Measurements from ENCODE around the gene SLIT1.

Gene SLIT1

DNA sequence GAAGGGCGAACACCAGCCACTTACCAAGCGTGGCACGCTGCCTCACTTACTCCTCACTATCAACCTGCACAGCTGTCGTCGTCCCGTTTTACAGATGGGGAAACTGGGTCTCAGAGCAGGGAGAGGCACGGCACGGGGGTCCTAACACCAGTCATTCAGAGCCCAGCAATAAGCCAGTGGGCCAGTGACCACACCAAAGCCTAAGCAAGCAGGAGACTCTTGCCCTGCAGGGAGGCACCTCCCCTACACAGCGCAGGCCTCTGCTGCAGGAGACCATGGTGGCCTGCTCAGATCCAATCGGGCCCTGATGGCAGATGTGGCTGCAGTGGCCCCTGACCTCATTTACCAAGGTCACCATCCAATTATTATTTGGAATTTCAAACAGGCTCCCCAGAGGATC is 4.8 kb downstream of the SLIT1 start:
- H3K4me3 ChIP-seq = no peak overlapping the region
- H3K9ac ChIP-seq (ENCODE audit: insufficient read length) = no peak overlapping the region
- H3K36me3 ChIP-seq (ENCODE audit: insufficient read depth, low read length) = no peaks in the 10 kb centered on the region
- no peak overlapping the region for H3K27ac ChIP-seq
- H3K9me3 ChIP-seq (ENCODE audit: low read depth, low read length) = no peaks in the 10 kb centered on the region
- DNase-seq (ENCODE audit: low read depth, low spot score) = no peak
- TF ChIP-seq EZH2 (IDR thresholded peaks at IDR 0.05) (no peak), FOXP2 (optimal IDR thresholded peaks at IDR 0.05; ENCODE audit: control extremely low read depth, extremely low read length, insufficient read depth) (no peak), POLR2AphosphoS5 (IDR thresholded peaks at IDR 0.05; ENCODE audit: borderline replicate concordance, low read depth, low read length) (no peak)

DNA sequence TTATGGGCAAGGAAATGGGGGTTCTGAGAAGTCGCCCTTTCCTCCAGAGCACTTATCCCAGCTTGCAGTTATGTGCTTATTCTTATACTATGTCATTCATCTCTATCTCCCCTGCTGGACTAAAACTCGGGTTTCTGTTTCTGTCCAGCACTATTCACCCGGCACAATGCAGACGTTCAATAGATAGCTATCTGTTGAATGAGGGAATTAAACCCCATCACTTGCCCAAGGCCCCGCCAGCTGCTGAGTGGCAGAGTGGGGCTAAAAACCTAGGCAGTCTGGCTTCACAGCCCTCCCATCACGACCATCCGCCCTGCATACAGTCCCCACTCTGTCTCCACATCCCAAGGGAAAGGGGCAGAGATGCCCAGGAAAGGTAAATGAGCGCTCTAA is 5.4 kb downstream of the SLIT1 start:
- H3K36me3 ChIP-seq (ENCODE audit: insufficient read depth, low read length) = no peaks in the 10 kb centered on the region
- no peak overlapping the region for H3K27ac ChIP-seq
- TF ChIP-seq FOXP2 (optimal IDR thresholded peaks at IDR 0.05; ENCODE audit: control extremely low read depth, extremely low read length, insufficient read depth) = no peak
- TF ChIP-seq POLR2AphosphoS5 (IDR thresholded peaks at IDR 0.05; ENCODE audit: borderline replicate concordance, low read depth, low read length) = no peak
- TF ChIP-seq EZH2 (IDR thresholded peaks at IDR 0.05) = no peak
- no peak overlapping the region for H3K4me3 ChIP-seq
- H3K9me3 ChIP-seq (ENCODE audit: low read depth, low read length) = no peaks in the 10 kb centered on the region
- H3K9ac ChIP-seq (ENCODE audit: insufficient read length) = no peak overlapping the region
- no peak for DNase-seq (ENCODE audit: low read depth, low spot score)

DNA sequence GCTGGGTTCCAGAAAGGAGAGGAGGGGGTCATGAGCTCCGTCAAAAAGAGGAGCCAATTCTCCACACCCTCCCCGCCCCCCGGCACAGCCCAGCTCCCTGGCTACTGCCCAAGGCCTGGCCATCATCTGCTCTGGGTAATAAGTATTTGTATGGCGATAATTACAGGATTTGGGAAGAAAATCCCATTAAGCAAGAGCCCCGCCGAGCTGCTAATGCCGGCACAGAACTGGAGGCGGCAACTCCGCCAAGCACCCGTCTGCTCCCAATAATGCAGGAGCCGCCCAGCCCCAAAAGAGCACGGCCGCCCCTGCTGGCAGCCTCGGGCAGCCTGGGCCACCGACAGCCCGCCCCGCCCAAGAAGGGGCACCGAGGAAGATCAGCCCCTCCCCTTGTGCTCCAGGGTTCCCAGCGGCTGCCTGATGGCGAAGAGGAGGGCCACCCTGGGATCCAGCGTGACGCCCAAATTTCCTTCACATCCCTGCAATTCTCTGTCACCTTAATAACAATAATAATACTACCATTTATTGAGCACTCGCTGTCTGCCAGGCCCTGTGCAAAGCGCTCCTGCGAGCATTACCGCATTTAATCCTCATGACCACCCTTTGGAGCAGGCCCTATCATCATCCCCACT is 5.9 kb downstream of the SLIT1 start:
- no peak overlapping the region for H3K9ac ChIP-seq (ENCODE audit: insufficient read length)

DNA sequence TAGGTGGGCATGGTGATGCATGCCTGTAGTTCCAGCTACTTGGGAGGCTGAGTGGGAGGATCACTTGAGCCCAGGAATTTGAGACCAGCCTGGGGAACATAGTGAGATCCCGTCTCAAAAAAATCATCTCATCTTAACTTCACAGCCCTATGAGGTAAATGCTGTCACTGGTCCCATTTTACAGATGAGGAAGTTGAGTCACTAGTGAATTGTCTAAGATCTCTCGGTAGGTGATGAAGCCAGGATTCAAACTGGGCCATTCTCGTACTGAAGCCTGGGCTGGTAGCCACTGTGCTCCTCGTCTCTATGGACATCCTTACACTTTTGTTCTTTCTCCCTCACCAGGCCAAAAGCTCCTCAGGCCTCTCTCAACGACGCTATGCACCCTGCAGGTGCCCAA is 6.4 kb downstream of the SLIT1 start:
- H3K36me3 ChIP-seq (ENCODE audit: insufficient read depth, low read length) = no peaks in the 10 kb centered on the region
- TF ChIP-seq POLR2AphosphoS5 (IDR thresholded peaks at IDR 0.05; ENCODE audit: borderline replicate concordance, low read depth, low read length) (no peak), EZH2 (IDR thresholded peaks at IDR 0.05) (no peak), FOXP2 (optimal IDR thresholded peaks at IDR 0.05; ENCODE audit: control extremely low read depth, extremely low read length, insufficient read depth) (no peak)
- no peak overlapping the region for H3K4me3 ChIP-seq
- DNase-seq (ENCODE audit: low read depth, low spot score) = no peak
- H3K9ac ChIP-seq (ENCODE audit: insufficient read length) = no peak overlapping the region
- H3K27ac ChIP-seq = no peak overlapping the region
- H3K9me3 ChIP-seq (ENCODE audit: low read depth, low read length) = no peaks in the 10 kb centered on the region

More for the DNA sequence above, 5.9 kb downstream of the SLIT1 start:
- DNase-seq (ENCODE audit: low read depth, low spot score) = no peak
- no peak for TF ChIP-seq EZH2 (IDR thresholded peaks at IDR 0.05)
- TF ChIP-seq POLR2AphosphoS5 (IDR thresholded peaks at IDR 0.05; ENCODE audit: borderline replicate concordance, low read depth, low read length) = no peak
- TF ChIP-seq FOXP2 (optimal IDR thresholded peaks at IDR 0.05; ENCODE audit: control extremely low read depth, extremely low read length, insufficient read depth) = no peak
- H3K36me3 ChIP-seq (ENCODE audit: insufficient read depth, low read length) = no peaks in the 10 kb centered on the region
- no peaks in the 10 kb centered on the region for H3K9me3 ChIP-seq (ENCODE audit: low read depth, low read length)
- no peak overlapping the region for H3K27ac ChIP-seq
- no peak overlapping the region for H3K4me3 ChIP-seq

DNA sequence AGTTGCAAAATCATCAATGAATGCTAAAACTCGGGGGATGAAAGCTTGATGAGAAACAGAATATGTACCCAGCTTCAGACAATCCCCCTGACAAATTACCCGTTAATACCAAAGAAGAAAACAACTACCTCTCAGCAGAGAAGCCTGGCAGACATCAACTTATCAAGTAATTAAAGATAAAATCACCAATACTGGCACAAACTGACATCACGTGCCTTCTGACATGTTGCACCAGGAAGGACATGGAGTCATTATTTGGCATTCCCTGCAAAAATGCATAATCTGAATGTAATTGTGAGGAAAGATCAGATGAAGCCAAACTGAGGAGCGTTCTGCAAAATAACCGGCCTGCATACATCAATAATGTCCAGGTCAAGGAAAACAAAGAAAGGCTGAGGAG is 7.7 kb downstream of the SLIT1 start:
- Histone ChIP-seq H3K9me3 (ENCODE audit: low read depth, low read length) (no peaks in the 10 kb centered on the region), H3K4me3 (no peak overlapping the region), H3K27ac (no peak overlapping the region), H3K9ac (ENCODE audit: insufficient read length) (no peak overlapping the region), H3K36me3 (ENCODE audit: insufficient read depth, low read length) (no peaks in the 10 kb centered on the region)
- DNase-seq (ENCODE audit: low read depth, low spot score) = no peak
- no peak for TF ChIP-seq POLR2AphosphoS5 (IDR thresholded peaks at IDR 0.05; ENCODE audit: borderline replicate concordance, low read depth, low read length)
- no peak for TF ChIP-seq FOXP2 (optimal IDR thresholded peaks at IDR 0.05; ENCODE audit: control extremely low read depth, extremely low read length, insufficient read depth)
- no peak for TF ChIP-seq EZH2 (IDR thresholded peaks at IDR 0.05)

DNA sequence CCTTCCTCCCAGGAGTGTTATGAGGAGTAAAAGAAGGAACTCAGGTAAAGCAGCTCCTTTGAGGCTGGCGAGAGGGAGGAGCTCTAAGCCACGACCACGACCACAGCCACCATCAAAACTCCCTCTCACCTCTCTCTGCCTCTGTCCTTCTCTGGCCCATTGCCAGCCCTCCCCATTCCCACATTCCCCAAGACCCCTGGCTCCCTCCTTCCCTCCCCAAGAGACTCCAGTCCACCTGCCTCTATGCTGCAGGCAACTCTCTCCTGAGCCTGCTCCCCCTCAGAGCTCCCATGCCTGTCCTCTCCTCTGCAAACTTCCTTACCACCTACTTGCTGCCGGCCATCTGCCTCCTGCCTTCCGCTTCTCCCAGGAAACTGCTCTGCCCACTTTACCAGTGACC is 9.5 kb downstream of the SLIT1 start:
- Histone ChIP-seq H3K4me3 (no peak overlapping the region), H3K36me3 (ENCODE audit: insufficient read depth, low read length) (no peaks in the 10 kb centered on the region), H3K9me3 (ENCODE audit: low read depth, low read length) (no peaks in the 10 kb centered on the region), H3K9ac (ENCODE audit: insufficient read length) (no peak overlapping the region), H3K27ac (no peak overlapping the region)
- TF ChIP-seq FOXP2 (optimal IDR thresholded peaks at IDR 0.05; ENCODE audit: control extremely low read depth, extremely low read length, insufficient read depth) (no peak), EZH2 (IDR thresholded peaks at IDR 0.05) (no peak), POLR2AphosphoS5 (IDR thresholded peaks at IDR 0.05; ENCODE audit: borderline replicate concordance, low read depth, low read length) (no peak)
- no peak for DNase-seq (ENCODE audit: low read depth, low spot score)

DNA sequence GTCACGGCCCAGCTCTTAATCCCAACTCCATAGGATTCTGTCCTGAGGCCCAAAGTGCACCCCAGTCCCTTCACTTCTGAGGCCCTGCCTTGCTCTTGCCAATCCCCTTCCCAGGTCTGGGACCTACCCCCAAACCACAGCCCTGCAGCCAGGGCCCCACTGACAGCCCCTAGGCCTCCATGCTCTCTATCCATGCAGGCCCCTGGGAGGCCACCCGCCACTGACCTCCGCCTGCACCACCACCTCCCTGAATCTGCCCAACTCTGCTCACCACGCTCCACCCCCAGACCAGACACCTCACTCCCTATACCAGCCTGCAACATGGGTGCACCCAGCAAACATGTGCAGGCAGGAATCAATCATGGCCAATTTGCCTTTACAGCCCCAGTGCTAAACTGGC is 10.2 kb downstream of the SLIT1 start:
- H3K9me3 ChIP-seq (ENCODE audit: low read depth, low read length) = no peaks in the 10 kb centered on the region
- no peak overlapping the region for H3K4me3 ChIP-seq
- no peak overlapping the region for H3K27ac ChIP-seq
- TF ChIP-seq POLR2AphosphoS5 (IDR thresholded peaks at IDR 0.05; ENCODE audit: borderline replicate concordance, low read depth, low read length) (no peak), FOXP2 (optimal IDR thresholded peaks at IDR 0.05; ENCODE audit: control extremely low read depth, extremely low read length, insufficient read depth) (no peak), EZH2 (IDR thresholded peaks at IDR 0.05) (no peak)
- H3K9ac ChIP-seq (ENCODE audit: insufficient read length) = no peak overlapping the region
- no peaks in the 10 kb centered on the region for H3K36me3 ChIP-seq (ENCODE audit: insufficient read depth, low read length)
- no peak for DNase-seq (ENCODE audit: low read depth, low spot score)

DNA sequence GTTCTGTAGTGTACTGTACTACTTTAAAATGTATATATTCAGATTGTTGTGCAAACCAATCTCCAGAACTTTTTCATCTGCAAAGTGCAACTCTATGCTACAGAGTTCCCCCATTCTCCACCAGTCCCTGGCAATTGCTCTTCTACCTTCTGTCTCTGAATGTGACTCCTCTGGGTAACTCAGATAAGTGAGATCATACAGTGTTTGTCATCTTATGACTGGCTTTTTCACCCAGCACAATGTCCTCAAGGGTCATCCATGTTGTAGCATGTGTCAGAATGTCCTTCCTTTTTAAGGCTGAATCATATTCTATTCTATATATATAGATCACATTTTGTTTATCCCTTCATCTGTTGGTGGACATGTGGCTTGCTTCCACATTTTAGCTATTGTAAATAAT is 10.8 kb downstream of the SLIT1 start:
- H3K27ac ChIP-seq = no peak overlapping the region
- H3K36me3 ChIP-seq (ENCODE audit: insufficient read depth, low read length) = no peaks in the 10 kb centered on the region
- no peak for DNase-seq (ENCODE audit: low read depth, low spot score)
- no peak overlapping the region for H3K4me3 ChIP-seq
- H3K9me3 ChIP-seq (ENCODE audit: low read depth, low read length) = no peaks in the 10 kb centered on the region
- TF ChIP-seq FOXP2 (optimal IDR thresholded peaks at IDR 0.05; ENCODE audit: control extremely low read depth, extremely low read length, insufficient read depth) (no peak), POLR2AphosphoS5 (IDR thresholded peaks at IDR 0.05; ENCODE audit: borderline replicate concordance, low read depth, low read length) (no peak), EZH2 (IDR thresholded peaks at IDR 0.05) (no peak)
- no peak overlapping the region for H3K9ac ChIP-seq (ENCODE audit: insufficient read length)

DNA sequence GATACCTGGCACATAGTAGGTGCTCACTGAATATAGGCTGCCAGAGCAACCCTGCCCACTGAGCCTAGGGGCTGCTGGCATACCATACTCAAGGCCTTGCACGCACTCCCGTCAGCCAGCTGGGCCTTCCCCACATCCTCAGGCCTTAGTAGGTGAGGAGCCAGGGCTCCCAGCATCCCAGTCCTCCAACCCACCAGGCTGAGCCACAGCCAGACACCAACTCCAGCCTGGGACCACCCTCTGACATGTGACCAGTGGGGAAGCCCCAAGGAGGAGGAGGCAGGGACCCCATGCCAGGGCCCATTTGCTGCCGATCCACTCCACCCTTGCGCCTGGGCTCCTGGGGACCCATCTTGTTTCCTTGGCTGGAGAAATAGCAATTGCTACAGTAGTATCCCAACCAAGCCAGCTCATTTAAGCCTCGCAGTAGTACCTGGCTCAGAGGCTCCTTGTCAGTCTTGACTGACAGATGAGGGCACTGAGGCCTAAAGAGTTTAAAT is 11.4 kb downstream of the SLIT1 start:
- H3K36me3 ChIP-seq (ENCODE audit: insufficient read depth, low read length) = no peaks in the 10 kb centered on the region
- H3K9me3 ChIP-seq (ENCODE audit: low read depth, low read length) = no peaks in the 10 kb centered on the region
- no peak overlapping the region for H3K4me3 ChIP-seq
- H3K27ac ChIP-seq = no peak overlapping the region
- TF ChIP-seq POLR2AphosphoS5 (IDR thresholded peaks at IDR 0.05; ENCODE audit: borderline replicate concordance, low read depth, low read length) = no peak
- no peak overlapping the region for H3K9ac ChIP-seq (ENCODE audit: insufficient read length)
- no peak for DNase-seq (ENCODE audit: low read depth, low spot score)

All from SK-N-MC (cell line).